22Rv1 (cell line): Measurements from ENCODE around the gene LDLRAD4.

Source experiments
- CTCF ChIP-seq: fragments of 450-650 bp; IDR thresholded peaks from 2 replicates; pipeline ENCODE4 v1.5.1; 2017; ENCODE audit warnings: mild to moderate bottlenecking
- ZFX ChIP-seq: fragments of 450-650 bp; IDR thresholded peaks from 2 replicates; pipeline ENCODE4 v1.6.1; 2017; ENCODE audit warnings: antibody characterized with exemption, borderline replicate concordance

- peak; percentile 60 for TF ChIP-seq CTCF
- TF ChIP-seq ZFX, result no peak
Observed at GRCh38 chr18:13629841-13630715, 411.5 kb downstream of the LDLRAD4 start.
